Caco-2 (cell line): ENCODE measurements around the gene RNF103. TPM values are rescaled to one million over a fixed set of nuclear protein-coding genes. Genes with fewer than 3 reads are reported as not detected.

Experiments used
- BruUV-seq: library from RNA; stranded (reverse); fragments of 400-500 nt; replicated peaks from 2 replicates; lab custom pipeline; 2021; lab: Mats Ljungman, UMichigan
- CTCF ChIA-PET: fragments of 300-600 bp; sonication (Branson Sonifier 250); formaldehyde crosslinking; loops from one replicate; lab custom pipeline; 2022; ENCODE audit warnings: antibody characterized with exemption; lab: Charles Lee
- POLR2A ChIA-PET: fragments of 300-600 bp; sonication (Branson Sonifier 250); formaldehyde crosslinking; loops from one replicate; lab custom pipeline; 2022; ENCODE audit warnings: antibody characterized with exemption; lab: Charles Lee
- DNase-seq, 2 experiments: peaks; one replicate each; pipeline versions ENCODE4 v3.0.0 to v3.0.0-alpha.2; 2020 to 2022
- H3K27me3 ChIP-seq: replicated peaks from 2 replicates; pipeline ENCODE4 v1.6.0; 2011; ENCODE audit warnings: low read length; ENCODE audit not compliant: control insufficient read depth, insufficient read depth
- H3K36me3 ChIP-seq: 2 replicates; pipeline ENCODE4 v1.5.1; 2011; ENCODE audit warnings: low read length; ENCODE audit not compliant: control insufficient read depth, insufficient read depth
- H3K4me1 ChIP-seq: fragments of 250-450 bp; sonication (Bioruptor Pico); 2 replicates; pipeline ENCODE4 v1.5.1; 2020; ENCODE audit warnings: mild to moderate bottlenecking
- H3K4me3 ChIP-seq: 2 replicates; pipeline ENCODE4 v1.5.1; 2011; ENCODE audit warnings: low read depth, mild to moderate bottlenecking, control low read depth, low read length
- H3K9me3 ChIP-seq: fragments of 250-450 bp; sonication (Bioruptor Pico); 2 replicates; pipeline ENCODE4 v1.5.1; 2020; ENCODE audit warnings: mild to moderate bottlenecking, moderate library complexity
- H3K27ac Mint-ChIP-seq: one replicate; pipeline ENCODE4 v1.8.0; 2022; ENCODE audit warnings: mixed read lengths; ENCODE audit not compliant: unreplicated experiment
- H3K27me3 Mint-ChIP-seq: one replicate; pipeline ENCODE4 v1.8.0; 2022; ENCODE audit warnings: mixed read lengths; ENCODE audit not compliant: insufficient read depth, unreplicated experiment
- H3K36me3 Mint-ChIP-seq: one replicate; pipeline ENCODE4 v1.8.0; 2022; ENCODE audit warnings: mild to moderate bottlenecking, mixed read lengths; ENCODE audit not compliant: insufficient read depth, unreplicated experiment
- H3K4me1 Mint-ChIP-seq: one replicate; pipeline ENCODE4 v1.8.0; 2022; ENCODE audit warnings: low read depth, mixed read lengths; ENCODE audit not compliant: unreplicated experiment
- H3K4me3 Mint-ChIP-seq: one replicate; pipeline ENCODE4 v1.8.0; 2022; ENCODE audit warnings: mild to moderate bottlenecking, moderate library complexity, mixed read lengths; ENCODE audit not compliant: unreplicated experiment
- H3K9me3 Mint-ChIP-seq: one replicate; pipeline ENCODE4 v1.8.0; 2022; ENCODE audit warnings: mixed read lengths; ENCODE audit not compliant: unreplicated experiment
- CTCF ChIP-seq, 2 experiments: fragments of 200-600 bp in 1 of 2; IDR thresholded peaks; 1 replicate in 1 of 2; 2 replicates in 1 of 2; pipeline versions ENCODE4 v1.5.1 to v1.8.0; 2011 to 2022; ENCODE audit warnings: antibody characterized with exemption in 1 of 2, control low read depth in 1 of 2, inconsistent platforms in 1 of 2, low read depth in 1 of 2, low read length in 1 of 2, mild to moderate bottlenecking in 1 of 2, moderate library complexity in 1 of 2; ENCODE audit not compliant: insufficient read depth in 1 of 2, severe bottlenecking in 1 of 2, unreplicated experiment in 1 of 2
- intact Hi-C: fragments of 100-400 bp; cut with micrococcal nuclease; formaldehyde crosslinking; loops from one replicate; pipeline ENCODE4 v1.10.0; 2022; ENCODE audit not compliant: unreplicated experiment
- total RNA-seq: library from RNA; stranded (reverse); gene quantifications from 2 replicates; pipeline ENCODE4 v1.2.3, GENCODE V29; 2022

Gene RNF103
- total RNA-seq, 1 experiment from 2014 or later: 21.8 TPM

GRCh38 chr2:86556508-86556907 is 67.2 kb downstream of the RNF103 start:
- H3K4me3 ChIP-seq: no peak overlapping the region

More at GRCh38 chr2:86556508-86556907, 67.2 kb downstream of the RNF103 start:
- TF ChIP-seq CTCF (IDR thresholded peaks at IDR 0.05; ENCODE audit: insufficient read depth in 1 of 2, low read depth in 1 of 2, low read length in 1 of 2, severe bottlenecking in 1 of 2, unreplicated experiment in 1 of 2): no peak
- H3K4me1 ChIP-seq: peaks cover 17% of the 10 kb centered on the region
- no TSS peak for BruUV-seq
- POLR2A ChIA-PET: no interaction called here
- intact Hi-C loops: no loop called here
- H3K9me3 Mint-ChIP-seq: no peaks in the 10 kb centered on the region
- no peaks in the 10 kb centered on the region for H3K27me3 Mint-ChIP-seq
- H3K9me3 ChIP-seq: peaks cover 12% of the 10 kb centered on the region
- H3K4me3 Mint-ChIP-seq: no peak overlapping the region
- H3K36me3 ChIP-seq: peaks cover 2% of the 10 kb centered on the region; the same call in 1 of the 2 replicates
- no peaks in the 10 kb centered on the region for H3K27me3 ChIP-seq
- peaks cover 2% of the 10 kb centered on the region for H3K4me1 Mint-ChIP-seq
- CTCF ChIA-PET: no interaction called here
- H3K27ac Mint-ChIP-seq: no peak overlapping the region
- peaks cover 25% of the 10 kb centered on the region for H3K36me3 Mint-ChIP-seq
- peak; percentile 73 to 77 for DNase-seq

Other genes with a start within 250 kb of the RNF103 start
- gene KDM3A, start 182.5 kb downstream of the RNF103 start, total RNA-seq: 47.4 and 52.4 TPM in 2 replicates
- gene CHMP3, start 60.4 kb downstream of the RNF103 start, total RNA-seq: 93.3 and 93.5 TPM in 2 replicates
- 59.9 and 61.5 TPM in 2 replicates for gene RMND5A, start 96.4 kb upstream of the RNF103 start, total RNA-seq
- gene CD8A, start 167.0 kb upstream of the RNF103 start, total RNA-seq: 1.5 and 1.6 TPM in 2 replicates
- 9.1 and 10.0 TPM in 2 replicates for gene CD8B, start 238.0 kb upstream of the RNF103 start, total RNA-seq